Breast epithelium (tissue), 4 donors: Measurements from ENCODE around the gene NUDT9. TPM values are rescaled to one million over a fixed set of nuclear protein-coding genes. Genes with fewer than 3 reads are reported as not detected.
"Not testable (repeated sequence)": the region's sequence is repeated elsewhere in the genome, so short reads cannot be mapped to it uniquely, and the experiment has no call there.

Experiments
- DNase-seq, 2 donors: peaks; one replicate each; pipeline ENCODE4 v3.0.0-alpha.2; 2019; ENCODE audit warnings: low spot score in 2 of 2
- H3K27ac ChIP-seq, 2 donors: fragments of 200-600 bp; sonication (generic) in 1 of 2; one replicate each; pipeline ENCODE4 v1.5.1; 2016 to 2019; ENCODE audit warnings: mild to moderate bottlenecking in 1 of 2
- H3K27me3 ChIP-seq, 2 donors: fragments of 200-600 bp; sonication (generic) in 1 of 2; one replicate each; pipeline versions ENCODE4 v1.5.1 to v1.6.0; 2017 to 2019; ENCODE audit warnings: control low read depth in 1 of 2, mild to moderate bottlenecking in 1 of 2
- H3K36me3 ChIP-seq: fragments of 200-600 bp; one replicate; pipeline ENCODE4 v1.5.1; 2019
- H3K4me1 ChIP-seq, 2 donors: fragments of 200-600 bp; sonication (generic); one replicate each; pipeline ENCODE4 v1.5.1; 2016 to 2019; ENCODE audit warnings: control low read depth in 1 of 2
- H3K4me3 ChIP-seq, 3 donors: fragments of 200-600 bp; sonication (generic); 1 replicate in 2 of 3; 2 replicates in 1 of 3; pipeline ENCODE4 v1.5.1; 2016 to 2019; ENCODE audit warnings: mild to moderate bottlenecking in 3 of 3, moderate library complexity in 2 of 3
- H3K9me3 ChIP-seq, 2 donors: fragments of 200-600 bp; sonication (generic) in 1 of 2; one replicate each; pipeline ENCODE4 v1.5.1; 2016 to 2019; ENCODE audit warnings: control low read depth in 1 of 2
- CTCF ChIP-seq, 3 donors: fragments of 450-650 bp; IDR thresholded peaks; one replicate each; pipeline ENCODE4 v1.5.1; 2016 to 2017; ENCODE audit warnings: antibody characterized with exemption in 3 of 3, mild to moderate bottlenecking in 3 of 3, moderate library complexity in 3 of 3
- POLR2A ChIP-seq: fragments of 450-650 bp; IDR thresholded peaks from one replicate; pipeline ENCODE4 v1.6.1; 2016; ENCODE audit warnings: antibody characterized with exemption, mild to moderate bottlenecking, moderate library complexity
- POLR2AphosphoS5 ChIP-seq, 3 donors: sonication (generic); formaldehyde crosslinking; IDR thresholded peaks; one replicate each; pipeline ENCODE4 v1.6.1; 2017; ENCODE audit warnings: antibody characterized with exemption in 3 of 3
- intact Hi-C: fragments of 100-400 bp; cut with DNase I; formaldehyde crosslinking; loops from one replicate; pipeline ENCODE4 v1.15.1; 2023; ENCODE audit warnings: low total_unique reads
- total RNA-seq, 3 donors: library from RNA; depleted of rRNA; stranded (reverse); fragments of >200 nt; gene quantifications; one replicate each; pipeline ENCODE4 v1.1.0, GENCODE V29; 2016

NUDT9 gene
- total RNA-seq, 3 donors from 2014 or later, result 20.5 to 38.8 (median 28.8) TPM

- no peaks in the 10 kb centered on the region for H3K36me3 ChIP-seq
- intact Hi-C loops, result loop anchor here (1.0 kb wide), 1 partner anchor 31 kb away; the partner anchor contains the start of gene NUDT9
- no peaks in the 10 kb centered on the region for H3K27me3 ChIP-seq
- TF ChIP-seq POLR2A, result peak; percentile 28
- TF ChIP-seq CTCF (IDR thresholded peaks at IDR 0.05), result no peak
- TF ChIP-seq POLR2AphosphoS5 (IDR thresholded peaks at IDR 0.05), result peak; percentile 61 to 80 (median 78)
- DNase-seq, result peak; percentile 71 to 73
- no peaks in the 10 kb centered on the region for H3K4me1 ChIP-seq
- H3K27ac ChIP-seq, result peak within 1 kb of the TSS; percentile 84 to 87
- H3K9me3 ChIP-seq, result peaks cover 0 to 4% of the 10 kb centered on the region in 2 donors
- H3K4me3 ChIP-seq, result peak within 1 kb of the TSS; percentile 58 to 80 (median 66)
These were observed 31.3 kb upstream of the NUDT9 start, which contains the start of gene HSD17B11 for GRCh38 chr4:87390891-87391575. Gene HSD17B11 (minus strand): TSS chr4:87391188. CDS start chr4:87391070, 118 bp downstream.

- peak overlapping the region; percentile 58 to 80 (median 66) for H3K4me3 ChIP-seq
- no peaks in the 10 kb centered on the region for H3K36me3 ChIP-seq
- H3K9me3 ChIP-seq, result peaks cover 0 to 4% of the 10 kb centered on the region in 2 donors
- no peaks in the 10 kb centered on the region for H3K4me1 ChIP-seq
- TF ChIP-seq CTCF (IDR thresholded peaks at IDR 0.05) (no peak), POLR2AphosphoS5 (IDR thresholded peaks at IDR 0.05) (no peak), POLR2A (no peak)
- peak overlapping the region; percentile 84 to 87 for H3K27ac ChIP-seq
- intact Hi-C loops, result loop anchor here (1.0 kb wide), 1 partner anchor 31 kb away; the partner anchor contains the start of gene NUDT9
- DNase-seq, result no peak
- no peaks in the 10 kb centered on the region for H3K27me3 ChIP-seq
These were observed 30.8 kb upstream of the NUDT9 start for GRCh38 chr4:87391576-87392054.

- Histone ChIP-seq H3K36me3 (no peaks in the 10 kb centered on the region), H3K4me3 (no peak overlapping the region), H3K9me3 (peaks cover 0 to 4% of the 10 kb centered on the region in 2 donors), H3K4me1 (no peaks in the 10 kb centered on the region), H3K27me3 (no peaks in the 10 kb centered on the region), H3K27ac (no peak overlapping the region)
- DNase-seq, result no peak
- TF ChIP-seq POLR2A (no peak), POLR2AphosphoS5 (IDR thresholded peaks at IDR 0.05) (no peak), CTCF (IDR thresholded peaks at IDR 0.05) (no peak)
- intact Hi-C loops, result no loop called here
These were observed 30.2 kb upstream of the NUDT9 start for GRCh38 chr4:87392183-87392582.

GRCh38 chr4:87395073-87395472 is 27.3 kb upstream of the NUDT9 start:
- H3K27me3 ChIP-seq, H3K36me3 ChIP-seq, H3K9me3 ChIP-seq, intact Hi-C loops, DNase-seq, H3K27ac ChIP-seq, H3K4me3 ChIP-seq, H3K4me1 ChIP-seq: not testable (repeated sequence)

- intact Hi-C loops, result not testable (repeated sequence)
These were observed 26.5 kb upstream of the NUDT9 start for GRCh38 chr4:87395851-87396250.

GRCh38 chr4:87399148-87399547 is 23.2 kb upstream of the NUDT9 start:
- Histone ChIP-seq H3K4me1 (no peaks in the 10 kb centered on the region), H3K27me3 (no peaks in the 10 kb centered on the region), H3K9me3 (no peaks in the 10 kb centered on the region), H3K27ac (no peak overlapping the region), H3K36me3 (no peaks in the 10 kb centered on the region), H3K4me3 (no peak overlapping the region)
- TF ChIP-seq POLR2AphosphoS5 (IDR thresholded peaks at IDR 0.05) (no peak), POLR2A (no peak), CTCF (IDR thresholded peaks at IDR 0.05) (no peak)
- no peak for DNase-seq
- intact Hi-C loops, result no loop called here

More at GRCh38 chr4:87395851-87396250, 26.5 kb upstream of the NUDT9 start:
- not testable (repeated sequence) for H3K9me3 ChIP-seq, DNase-seq, H3K4me1 ChIP-seq, H3K36me3 ChIP-seq, H3K27ac ChIP-seq, H3K27me3 ChIP-seq, H3K4me3 ChIP-seq
